NB4 (cell line): ENCODE measurements around the gene ACTN1.

Experiments used
- POLR2A ChIP-seq: IDR thresholded peaks from 2 replicates; pipeline ENCODE4 v1.6.1; 2011; ENCODE audit warnings: mild to moderate bottlenecking; ENCODE audit not compliant: insufficient read length; ENCODE audit errors: extremely low read depth
- TF ChIP-seq, protein P1 (sequence below): IDR thresholded peaks from one replicate; pipeline ENCODE4 v1.5.1; 2012; ENCODE audit warnings: low read depth, low read length

DNA sequence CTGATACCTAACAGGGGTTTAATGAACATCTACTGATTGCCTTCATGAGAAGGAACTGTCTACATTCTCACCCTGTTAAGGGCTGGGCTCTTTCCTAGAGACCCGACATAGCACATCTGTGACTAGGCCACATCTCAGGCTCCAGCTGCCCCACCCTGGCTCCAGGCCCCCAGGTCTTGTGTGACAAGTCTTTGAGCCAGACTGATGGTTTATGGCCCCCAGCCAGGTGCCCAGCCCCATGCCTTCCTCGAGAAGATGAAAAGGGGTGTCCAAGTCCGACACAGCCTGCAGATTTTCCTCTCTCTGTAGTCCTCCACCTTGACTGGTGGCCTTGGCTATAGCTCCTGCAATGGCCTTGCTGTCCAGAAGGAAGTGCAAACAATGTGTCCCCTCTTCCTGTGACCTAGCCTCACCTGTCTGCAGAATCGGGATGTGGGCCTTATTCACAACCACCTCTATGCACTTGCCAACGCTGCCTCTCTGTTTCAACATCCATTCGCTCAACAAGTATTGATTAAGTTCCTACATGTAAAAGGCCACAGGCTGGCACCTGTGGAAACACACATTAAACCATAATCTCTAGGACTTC, 4.2 kb downstream of the ACTN1 start:
- TF ChIP-seq, protein P1, sequence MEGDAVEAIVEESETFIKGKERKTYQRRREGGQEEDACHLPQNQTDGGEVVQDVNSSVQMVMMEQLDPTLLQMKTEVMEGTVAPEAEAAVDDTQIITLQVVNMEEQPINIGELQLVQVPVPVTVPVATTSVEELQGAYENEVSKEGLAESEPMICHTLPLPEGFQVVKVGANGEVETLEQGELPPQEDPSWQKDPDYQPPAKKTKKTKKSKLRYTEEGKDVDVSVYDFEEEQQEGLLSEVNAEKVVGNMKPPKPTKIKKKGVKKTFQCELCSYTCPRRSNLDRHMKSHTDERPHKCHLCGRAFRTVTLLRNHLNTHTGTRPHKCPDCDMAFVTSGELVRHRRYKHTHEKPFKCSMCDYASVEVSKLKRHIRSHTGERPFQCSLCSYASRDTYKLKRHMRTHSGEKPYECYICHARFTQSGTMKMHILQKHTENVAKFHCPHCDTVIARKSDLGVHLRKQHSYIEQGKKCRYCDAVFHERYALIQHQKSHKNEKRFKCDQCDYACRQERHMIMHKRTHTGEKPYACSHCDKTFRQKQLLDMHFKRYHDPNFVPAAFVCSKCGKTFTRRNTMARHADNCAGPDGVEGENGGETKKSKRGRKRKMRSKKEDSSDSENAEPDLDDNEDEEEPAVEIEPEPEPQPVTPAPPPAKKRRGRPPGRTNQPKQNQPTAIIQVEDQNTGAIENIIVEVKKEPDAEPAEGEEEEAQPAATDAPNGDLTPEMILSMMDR = no peak
- TF ChIP-seq POLR2A = no peak
